ENCODE data around the gene OR2B2. TPM values are rescaled to one million over a fixed set of nuclear protein-coding genes. Genes with fewer than 3 reads are reported as not detected.

OR2B2 gene
- total and polyA plus RNA-seq, 12 donors: not detected

GRCh38 chr6:27894839-27895762, 17.1 kb downstream of the OR2B2 start:
- peak overlapping the region; percentile 69 to 94 (median 87) for H3K27ac ChIP-seq
- DNase-seq: peak; percentile 70 to 84 (median 75)

GRCh38 chr6:27893836-27894807, 18.1 kb downstream of the OR2B2 start:
- intact Hi-C loops (cut with DNase I): loop anchor here (10.0 kb wide), 2 partner anchors 379 to 709 kb away; no protein-coding TSS in a partner anchor
- peak; percentile 90 to 97 (median 95) for DNase-seq
- TF ChIP-seq, protein P1, sequence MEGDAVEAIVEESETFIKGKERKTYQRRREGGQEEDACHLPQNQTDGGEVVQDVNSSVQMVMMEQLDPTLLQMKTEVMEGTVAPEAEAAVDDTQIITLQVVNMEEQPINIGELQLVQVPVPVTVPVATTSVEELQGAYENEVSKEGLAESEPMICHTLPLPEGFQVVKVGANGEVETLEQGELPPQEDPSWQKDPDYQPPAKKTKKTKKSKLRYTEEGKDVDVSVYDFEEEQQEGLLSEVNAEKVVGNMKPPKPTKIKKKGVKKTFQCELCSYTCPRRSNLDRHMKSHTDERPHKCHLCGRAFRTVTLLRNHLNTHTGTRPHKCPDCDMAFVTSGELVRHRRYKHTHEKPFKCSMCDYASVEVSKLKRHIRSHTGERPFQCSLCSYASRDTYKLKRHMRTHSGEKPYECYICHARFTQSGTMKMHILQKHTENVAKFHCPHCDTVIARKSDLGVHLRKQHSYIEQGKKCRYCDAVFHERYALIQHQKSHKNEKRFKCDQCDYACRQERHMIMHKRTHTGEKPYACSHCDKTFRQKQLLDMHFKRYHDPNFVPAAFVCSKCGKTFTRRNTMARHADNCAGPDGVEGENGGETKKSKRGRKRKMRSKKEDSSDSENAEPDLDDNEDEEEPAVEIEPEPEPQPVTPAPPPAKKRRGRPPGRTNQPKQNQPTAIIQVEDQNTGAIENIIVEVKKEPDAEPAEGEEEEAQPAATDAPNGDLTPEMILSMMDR (IDR thresholded peaks at IDR 0.05): no peak
- peak in 1 of 2 donors; percentile 58 for TF ChIP-seq POLR2A (IDR thresholded peaks at IDR 0.05)
- 0 to 1% (median 1%) methylated on average over 39 to 48 of the region's 48 CpGs for whole genome bisulfite sequencing, 4 donors
- Histone ChIP-seq H3K4me3 (peak overlapping the region in 3 of 4 donors; percentile 49 to 75 (median 60)), H3K27ac (peak overlapping the region; percentile 69 to 94 (median 87)), H3K4me1 (replicated peaks in 1 of 2) (peaks cover 7 to 9% of the 10 kb centered on the region in 2 donors), H3K9me3 (replicated peaks in 1 of 3) (no peaks in the 10 kb centered on the region), H3K36me3 (replicated peaks in 1 of 2) (no peaks in the 10 kb centered on the region), H3K27me3 (no peaks in the 10 kb centered on the region)

More at GRCh38 chr6:27894839-27895762, 17.1 kb downstream of the OR2B2 start:
- Histone ChIP-seq H3K4me3 (peak overlapping the region; percentile 13 to 75 (median 54)), H3K9me3 (replicated peaks in 1 of 3) (no peaks in the 10 kb centered on the region), H3K36me3 (replicated peaks in 1 of 2) (no peaks in the 10 kb centered on the region), H3K27me3 (no peaks in the 10 kb centered on the region), H3K4me1 (replicated peaks in 1 of 2) (peaks cover 7 to 9% of the 10 kb centered on the region in 2 donors)
- intact Hi-C loops (cut with DNase I): loop anchor here (10.0 kb wide), 2 partner anchors 380 to 710 kb away; no protein-coding TSS in a partner anchor
- 0 to 1% (median 0%) methylated on average over 27 to 28 of the region's 28 CpGs for WGBS, 4 donors
- TF ChIP-seq, protein P1 (IDR thresholded peaks at IDR 0.05): peak; percentile 58 to 98 (median 86)
- TF ChIP-seq POLR2A (IDR thresholded peaks at IDR 0.05): peak in 1 of 2 donors; percentile 36

DNA sequence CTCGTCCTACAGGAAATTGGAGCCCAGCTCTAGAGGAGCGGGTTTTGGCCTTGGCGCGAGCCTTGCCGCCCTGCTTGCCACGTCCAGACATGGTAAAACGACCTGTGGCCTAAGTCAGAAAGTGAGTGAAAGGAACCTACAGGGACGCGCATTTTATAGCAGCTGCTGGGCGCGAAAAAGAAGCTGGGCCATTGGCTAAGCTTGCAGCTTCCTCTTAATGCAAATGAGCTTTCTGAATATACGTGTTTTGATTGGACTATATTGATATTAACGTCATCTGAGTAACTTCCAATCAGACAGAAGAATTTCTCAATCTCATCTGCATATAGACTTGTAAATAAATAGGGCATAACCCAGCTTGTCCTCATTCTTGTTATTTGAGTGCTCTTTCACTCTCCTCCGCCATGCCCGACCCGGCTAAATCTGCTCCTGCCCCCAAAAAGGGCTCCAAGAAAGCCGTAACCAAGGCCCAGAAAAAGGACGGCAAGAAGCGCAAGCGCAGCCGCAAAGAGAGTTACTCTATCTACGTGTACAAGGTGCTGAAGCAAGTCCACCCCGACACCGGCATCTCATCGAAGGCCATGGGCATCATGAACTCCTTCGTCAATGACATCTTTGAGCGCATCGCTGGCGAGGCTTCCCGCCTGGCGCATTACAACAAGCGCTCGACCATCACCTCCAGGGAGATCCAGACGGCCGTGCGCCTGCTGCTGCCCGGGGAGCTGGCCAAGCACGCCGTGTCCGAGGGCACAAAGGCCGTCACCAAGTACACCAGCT, 18.9 kb downstream of the OR2B2 start:
- Histone ChIP-seq H3K36me3 (replicated peaks in 1 of 2) (no peaks in the 10 kb centered on the region), H3K4me1 (replicated peaks in 1 of 2) (peaks cover 7 to 9% of the 10 kb centered on the region in 2 donors), H3K9me3 (replicated peaks in 1 of 3) (no peaks in the 10 kb centered on the region), H3K27me3 (no peaks in the 10 kb centered on the region), H3K4me3 (peak overlapping the region in 2 of 4 donors; percentile 60 to 75), H3K27ac (peak overlapping the region; percentile 59 to 94 (median 87))
- intact Hi-C loops (cut with DNase I): loop anchor here (10.0 kb wide), 2 partner anchors 378 to 708 kb away; no protein-coding TSS in a partner anchor
- DNase-seq: peak; percentile 80 to 94 (median 90)
- WGBS, 4 donors: 0 to 2% (median 2%) methylated on average over 22 to 41 of the region's 41 CpGs
- peak; percentile 89 to 91 for TF ChIP-seq POLR2A (IDR thresholded peaks at IDR 0.05)
- TF ChIP-seq, protein P1 (IDR thresholded peaks at IDR 0.05): no peak
